HCT116 (cell line): ENCODE measurements around the gene NID2. TPM values are rescaled to one million over a fixed set of nuclear protein-coding genes. Genes with fewer than 3 reads are reported as not detected.

Experiments used
- total RNA-seq: library from RNA; stranded (reverse); gene quantifications from one replicate; pipeline ENCODE4 v1.2.1, GENCODE V29; 2021; ENCODE audit not compliant: unreplicated experiment

Gene NID2
- total RNA-seq, 1 experiment from 2014 or later, result 0.84 TPM

Other genes starting within 250 kb of the NID2 start
- 0.74 TPM for gene GNG2, start 208.4 kb downstream of the NID2 start, total RNA-seq
- gene RTRAF, start 79.5 kb downstream of the NID2 start, total RNA-seq, result 190 TPM
- gene PTGDR, start 198.6 kb upstream of the NID2 start, total RNA-seq, result not detected
- 0.57 TPM for gene PTGER2, start 245.3 kb upstream of the NID2 start, total RNA-seq